ENCODE results near the gene CHD9.
A peak's percentile ranks its signal among the peaks of the same experiment; 100 is the strongest.

The CHD9 gene

GRCh38 chr16:53097190-53097589, 42.4 kb downstream of the CHD9 start:
- DNase-seq = no peak

GRCh38 chr16:53098526-53099317, 43.9 kb downstream of the CHD9 start:
- DNase-seq = peak; percentile 66

GRCh38 chr16:53099318-53100130, 44.7 kb downstream of the CHD9 start:
- peak; percentile 87 for DNase-seq

- DNase-seq = no peak
These were observed 45.4 kb downstream of the CHD9 start for GRCh38 chr16:53100131-53100748.

- no peak for DNase-seq
These were observed 46.1 kb downstream of the CHD9 start for GRCh38 chr16:53100889-53101288.

- DNase-seq = no peak
These were observed 49.0 kb downstream of the CHD9 start for GRCh38 chr16:53103811-53104210.

- DNase-seq = no peak
These were observed 50.8 kb downstream of the CHD9 start for GRCh38 chr16:53105565-53105964.

GRCh38 chr16:53111078-53111791, 56.4 kb downstream of the CHD9 start:
- no peak for DNase-seq

- peak; percentile 72 for DNase-seq
These were observed 57.2 kb downstream of the CHD9 start for GRCh38 chr16:53112015-53112414.

GRCh38 chr16:53115047-53115446, 60.3 kb downstream of the CHD9 start:
- no peak for DNase-seq

- no peak for DNase-seq
These were observed 61.0 kb downstream of the CHD9 start for GRCh38 chr16:53115773-53116172.

GRCh38 chr16:53121043-53121620, 66.3 kb downstream of the CHD9 start:
- DNase-seq = peak; percentile 23

- no peak for DNase-seq
These were observed 66.9 kb downstream of the CHD9 start for GRCh38 chr16:53121661-53122060.

GRCh38 chr16:53123747-53124146, 69.0 kb downstream of the CHD9 start:
- no peak for DNase-seq

GRCh38 chr16:53126390-53126789, 71.6 kb downstream of the CHD9 start:
- DNase-seq = no peak

GRCh38 chr16:53129281-53130158, 74.7 kb downstream of the CHD9 start:
- no peak for DNase-seq

- peak; percentile 93 for DNase-seq
These were observed 75.6 kb downstream of the CHD9 start for GRCh38 chr16:53130159-53131049.

- DNase-seq = no peak
These were observed 76.2 kb downstream of the CHD9 start for GRCh38 chr16:53131050-53131362.

GRCh38 chr16:53131363-53132071, 76.7 kb downstream of the CHD9 start:
- DNase-seq = peak; percentile 45

GRCh38 chr16:53132406-53132805, 77.6 kb downstream of the CHD9 start:
- DNase-seq = peak; percentile 41

All from hematopoietic multipotent progenitor cell treated with erythropoietin and hydrocortisone succinate and interleukin-3 and kit ligand, for 8 days (in vitro differentiated cells).